Activated CD4-positive, alpha-beta T cell treated with anti-CD3 and anti-CD28 coated beads, Interleukin-2, amount 50 U/mL, for 48 hours (primary cell): ENCODE measurements around the gene CYP3A5.
"Not testable (repeated sequence)": the region's sequence is repeated elsewhere in the genome, so short reads cannot be mapped to it uniquely, and the experiment has no call there.

ENCODE experiments used
- DNase-seq, 2 experiments: peaks; one replicate each; pipeline ENCODE4 v3.0.0-alpha.2; 2020

The CYP3A5 gene

DNA sequence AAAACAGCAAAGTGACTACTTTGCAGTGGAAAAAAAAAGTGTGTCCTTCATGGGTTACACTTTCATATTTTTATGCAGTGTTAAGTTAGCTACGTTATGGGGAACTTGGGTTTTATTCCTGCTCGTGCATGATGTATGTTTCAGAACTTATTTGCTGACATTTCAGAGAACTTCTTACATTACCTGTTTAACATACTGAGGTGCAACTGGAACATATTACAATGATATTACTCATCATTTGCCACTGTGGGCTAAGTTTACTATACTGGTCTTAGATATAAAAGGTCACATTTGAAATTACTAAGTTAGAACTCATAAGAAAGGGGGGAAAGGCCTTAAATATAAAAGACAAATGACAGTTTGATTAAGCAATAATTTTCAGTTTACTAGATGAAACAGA is 42.4 kb downstream of the CYP3A5 start:
- DNase-seq = not testable (repeated sequence)

DNA sequence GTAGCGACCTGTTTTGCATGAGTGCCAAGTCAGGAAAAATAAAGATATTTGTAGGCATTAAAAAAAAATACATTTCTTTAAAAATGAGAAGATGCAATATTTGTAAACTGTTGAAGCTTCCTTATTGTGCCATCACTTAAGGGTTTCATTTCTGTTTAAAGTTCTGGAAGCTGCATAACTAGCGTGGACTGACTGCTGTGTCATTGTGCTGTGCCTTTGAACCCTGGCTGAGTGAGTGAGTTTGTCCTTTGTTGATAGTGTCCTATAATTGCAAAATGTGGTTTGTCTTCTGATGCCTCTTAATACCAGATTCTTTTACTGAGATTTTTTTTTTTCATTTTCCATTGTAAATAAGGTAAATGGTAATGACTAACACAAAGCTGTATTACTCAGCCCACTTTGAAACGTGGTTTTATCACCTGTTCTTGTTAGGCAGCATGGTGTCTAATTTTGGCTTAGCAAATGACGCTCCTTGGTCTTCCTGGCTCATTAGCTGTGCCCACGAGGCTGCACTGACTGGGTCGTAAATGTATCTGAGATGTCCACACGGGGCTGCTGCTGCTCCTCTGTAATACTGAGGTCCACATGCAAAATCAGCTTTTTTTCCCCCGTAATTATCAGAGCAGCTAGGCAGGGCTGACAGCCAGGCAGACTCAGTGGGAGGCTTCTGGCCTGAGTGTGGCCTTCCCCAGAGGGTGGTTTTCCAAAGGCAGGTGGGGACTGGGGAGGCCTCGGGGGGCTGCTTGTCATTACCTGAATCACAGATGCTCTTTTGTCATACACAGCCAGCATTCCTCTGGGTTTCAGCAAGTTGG is 48.3 kb downstream of the CYP3A5 start:
- DNase-seq = peak; percentile 41 to 52

GRCh38 chr7:99629643-99630042 is 50.2 kb downstream of the CYP3A5 start:
- DNase-seq = no peak

- DNase-seq = no peak
Measured at GRCh38 chr7:99628471-99629465, 51.0 kb downstream of the CYP3A5 start.

- no peak for DNase-seq
Measured at GRCh38 chr7:99627513-99627912, 52.3 kb downstream of the CYP3A5 start.

- DNase-seq = no peak
Measured at GRCh38 chr7:99626661-99627060, 53.1 kb downstream of the CYP3A5 start.

DNA sequence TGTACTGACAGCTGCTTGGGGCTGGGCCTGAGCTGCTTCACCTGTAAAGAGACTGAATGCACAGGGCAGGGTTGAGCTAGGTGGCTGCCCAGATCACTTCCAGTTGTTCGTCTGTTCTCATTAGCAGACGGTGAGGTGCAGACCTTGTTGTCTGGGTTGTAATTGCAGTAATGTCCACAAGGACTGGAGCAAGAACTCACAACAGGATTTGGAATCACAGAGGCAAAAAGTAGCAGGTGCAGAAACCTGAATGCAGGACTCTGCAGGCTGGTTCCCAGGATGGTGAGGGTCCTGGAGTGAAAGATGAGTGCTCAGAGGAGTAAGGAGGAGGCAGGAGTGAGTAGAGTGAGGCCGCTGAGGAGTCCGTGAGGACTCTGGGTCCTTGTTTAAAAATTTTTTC is 53.8 kb downstream of the CYP3A5 start:
- no peak for DNase-seq

- DNase-seq = no peak
Measured at GRCh38 chr7:99625321-99625720, 54.5 kb downstream of the CYP3A5 start.

- peak; percentile 75 to 77 for DNase-seq
Measured at GRCh38 chr7:99624484-99624883, 55.3 kb downstream of the CYP3A5 start.

- DNase-seq = peak; percentile 41 to 60
Measured at GRCh38 chr7:99623702-99624447, 55.9 kb downstream of the CYP3A5 start.

- DNase-seq = peak; percentile 43 to 51
Measured at GRCh38 chr7:99623091-99623693, 56.6 kb downstream of the CYP3A5 start.

- peak in 1 of 2 experiments; percentile 41 for DNase-seq
Measured at GRCh38 chr7:99622596-99622995, 57.2 kb downstream of the CYP3A5 start.

GRCh38 chr7:99621271-99621670 is 58.5 kb downstream of the CYP3A5 start:
- DNase-seq = no peak

- no peak for DNase-seq
Measured at GRCh38 chr7:99619571-99620130, 60.1 kb downstream of the CYP3A5 start.

DNA sequence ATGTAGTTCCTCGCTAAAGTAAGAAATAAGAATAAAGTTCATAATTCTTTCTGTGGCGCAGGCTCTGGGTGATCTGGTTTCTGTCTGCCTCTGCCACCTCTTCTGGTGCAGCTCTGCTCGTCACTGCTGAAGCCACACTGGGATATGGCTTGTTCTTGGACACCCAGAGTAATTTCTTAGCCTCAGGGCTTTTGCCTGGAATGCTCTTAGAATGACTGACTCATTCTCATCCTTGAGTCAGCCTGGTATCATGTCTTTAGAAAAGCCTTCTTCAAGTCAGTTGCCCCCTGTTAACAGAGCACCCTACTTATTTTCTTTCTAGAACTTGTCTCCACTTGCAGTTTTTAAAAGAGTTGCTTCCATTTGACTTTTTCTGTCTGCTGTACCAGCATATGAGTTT is 61.1 kb downstream of the CYP3A5 start:
- no peak for DNase-seq

DNA sequence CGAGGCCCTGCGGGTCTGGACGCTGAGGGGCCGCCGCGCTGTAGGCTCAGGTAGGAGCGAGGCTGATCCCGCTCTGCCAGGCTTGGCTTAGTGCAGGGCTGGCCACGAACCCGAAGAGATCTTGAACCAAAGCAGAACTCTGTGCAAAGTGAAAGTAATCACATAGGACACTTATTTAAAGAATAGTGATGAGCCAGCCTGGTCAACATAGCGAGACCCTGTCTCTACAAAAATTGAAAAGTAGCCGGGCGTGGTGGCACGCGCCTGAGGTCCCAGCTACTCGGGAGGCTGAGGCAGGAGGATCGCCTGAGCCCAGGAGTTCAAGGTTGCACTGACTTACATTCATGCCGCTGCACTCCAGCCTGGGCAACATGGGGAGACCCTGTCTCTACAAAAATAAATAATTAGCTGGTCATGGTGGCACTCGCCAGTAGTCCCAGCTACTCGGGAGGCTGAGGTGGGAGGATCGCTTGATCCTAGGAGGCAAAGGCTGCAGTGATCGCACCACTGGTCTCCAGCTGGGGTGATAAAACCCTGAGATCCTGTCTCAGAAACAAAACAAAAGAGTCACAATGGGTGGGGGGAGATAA is 62.5 kb downstream of the CYP3A5 start:
- no peak for DNase-seq

- peak; percentile 88 to 91 for DNase-seq
Measured at GRCh38 chr7:99616359-99617191, 63.2 kb downstream of the CYP3A5 start, which contains the start of gene ZSCAN25. ZSCAN25 (plus strand) TSS chr7:99616946; CDS start chr7:99619607, 2,661 bp downstream.

GRCh38 chr7:99615989-99616358 is 63.8 kb downstream of the CYP3A5 start:
- DNase-seq = no peak

- no peak for DNase-seq
Measured at GRCh38 chr7:99614495-99614894, 65.3 kb downstream of the CYP3A5 start.

- DNase-seq = no peak
Measured at GRCh38 chr7:99607548-99607947, 72.2 kb downstream of the CYP3A5 start.

DNA sequence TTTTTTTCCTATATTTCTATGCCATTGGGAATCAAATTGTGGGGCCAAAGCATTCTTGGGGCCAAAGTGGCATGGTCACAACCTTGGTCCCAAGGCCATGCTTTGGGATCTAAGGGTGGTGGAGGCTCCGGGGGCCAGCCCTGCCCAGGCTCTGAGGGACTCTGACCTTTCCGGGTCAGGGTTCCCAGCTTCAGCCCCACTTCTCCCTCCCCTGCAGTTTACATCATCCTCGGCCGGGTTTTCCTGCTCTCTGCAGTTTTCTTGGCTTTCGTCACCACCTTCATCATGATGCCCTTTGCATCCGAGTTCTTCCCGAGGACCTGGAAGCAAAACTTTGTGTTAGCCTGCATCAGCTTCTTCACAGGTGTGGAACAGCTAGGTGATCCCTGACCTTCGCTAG is 73.3 kb downstream of the CYP3A5 start:
- no peak for DNase-seq
